CD4-positive, alpha-beta T cell (primary cell): ENCODE results near the gene FAM222B. TPM values are rescaled to one million over a fixed set of nuclear protein-coding genes. Genes with fewer than 3 reads are reported as not detected.

Experiments
- ATAC-seq: fragments of 200-7000 bp; cut with Tn5 transposase; one replicate; pipeline ENCODE4 v1.10.0; 2022; ENCODE audit warnings: mild to moderate bottlenecking; ENCODE audit not compliant: poor library complexity
- CTCF ChIA-PET: fragments of 350-600 bp; sonication (Branson Sonifier 250); formaldehyde crosslinking; loops from one replicate; lab custom pipeline; 2021; ENCODE audit warnings: antibody characterized with exemption, inconsistent platforms; lab: Charles Lee
- POLR2A ChIA-PET: fragments of 350-600 bp; sonication (Branson Sonifier 250); formaldehyde crosslinking; loops from one replicate; lab custom pipeline; 2021; ENCODE audit warnings: antibody characterized with exemption, inconsistent platforms; lab: Charles Lee
- DNase-seq, 14 experiments: peaks; one replicate each; pipeline ENCODE4 v3.0.0-alpha.2; 2013 to 2020; ENCODE audit warnings: mixed read lengths in 2 of 14
- H3K27ac ChIP-seq, 2 donors: one replicate each; pipeline versions ENCODE4 v1.5.1 to v1.7.0; 2013; ENCODE audit warnings: low read length in 2 of 2, low read depth in 1 of 2, mild to moderate bottlenecking in 1 of 2
- H3K27me3 ChIP-seq, 2 experiments: 1 replicate in 1 of 2; 2 replicates in 1 of 2; pipeline versions ENCODE4 v1.6.1 to v1.7.0; 2013; ENCODE audit warnings: low read length in 2 of 2, control low read depth in 1 of 2, mild to moderate bottlenecking in 1 of 2, moderate library complexity in 1 of 2; ENCODE audit not compliant: insufficient read depth in 2 of 2, control insufficient read depth in 1 of 2
- H3K36me3 ChIP-seq: one replicate; pipeline ENCODE4 v1.6.1; 2013; ENCODE audit warnings: low read length, control low read depth; ENCODE audit not compliant: insufficient read depth
- H3K4me1 ChIP-seq: one replicate; pipeline ENCODE4 v1.6.1; 2013; ENCODE audit warnings: low read length, control low read depth; ENCODE audit not compliant: insufficient read depth
- H3K4me3 ChIP-seq: one replicate; pipeline ENCODE4 v1.5.1; 2013; ENCODE audit warnings: mild to moderate bottlenecking, low read length, moderate library complexity
- H3K9me3 ChIP-seq, 2 experiments: 1 replicate in 1 of 2; 2 replicates in 1 of 2; pipeline versions ENCODE4 v1.6.1 to v1.7.0; 2013; ENCODE audit warnings: low read length in 2 of 2, mild to moderate bottlenecking in 2 of 2, control low read depth in 1 of 2, moderate library complexity in 1 of 2; ENCODE audit not compliant: control insufficient read depth in 1 of 2, insufficient read depth in 1 of 2
- H3K27ac Mint-ChIP-seq: one replicate; pipeline ENCODE4 v1.8.0; 2020; ENCODE audit warnings: mixed read lengths
- H3K27me3 Mint-ChIP-seq: one replicate; pipeline ENCODE4 v1.8.0; 2021; ENCODE audit warnings: mixed read lengths
- H3K36me3 Mint-ChIP-seq: one replicate; pipeline ENCODE4 v1.8.0; 2021; ENCODE audit warnings: low read depth, mixed read lengths
- H3K4me1 Mint-ChIP-seq: one replicate; pipeline ENCODE4 v1.8.0; 2021; ENCODE audit warnings: low read depth, mixed read lengths
- H3K4me3 Mint-ChIP-seq: one replicate; pipeline ENCODE4 v1.8.0; 2020; ENCODE audit warnings: mild to moderate bottlenecking, mixed read lengths
- H3K9me3 Mint-ChIP-seq: one replicate; pipeline ENCODE4 v1.8.0; 2020; ENCODE audit warnings: mixed read lengths
- CTCF ChIP-seq: fragments of 200-600 bp; IDR thresholded peaks from one replicate; pipeline ENCODE4 v1.8.0; 2022; ENCODE audit warnings: antibody characterized with exemption, mild to moderate bottlenecking
- intact Hi-C, 2 experiments: fragments of 100-400 bp; cut with DNase I in 1 of 2; cut with micrococcal nuclease in 1 of 2; formaldehyde crosslinking; loops; one replicate each; pipeline versions ENCODE4 v1.15.1 to v1.9.0; 2023 to 2025; cut with DNase I, micrococcal nuclease
- total RNA-seq, 174 experiments: library from RNA in 2 of 174; stranded (reverse) in 2 of 174; gene quantifications; one replicate each; pipeline ENCODE4 v1.2.3 and lab custom pipeline; 2021 to 2026

The FAM222B gene
- total RNA-seq, 2 experiments from 2014 or later: 17.3 to 17.5 TPM

GRCh38 chr17:28861393-28862203 lies 19.0 kb upstream of the FAM222B start:
- ChIA-PET POLR2A (no interaction called here), CTCF (no interaction called here)
- H3K9me3 Mint-ChIP-seq: no peaks in the 10 kb centered on the region
- DNase-seq (no peak), ATAC-seq (no peak)
- intact Hi-C loops: no loop called here
- Histone ChIP-seq H3K4me1 (peaks cover 3% of the 10 kb centered on the region), H3K9me3 (no peaks in the 10 kb centered on the region), H3K36me3 (peaks cover 31% of the 10 kb centered on the region), H3K4me3 (no peak overlapping the region), H3K27me3 (no peaks in the 10 kb centered on the region), H3K27ac (no peak overlapping the region)
- no peak for TF ChIP-seq CTCF
- no peak overlapping the region for H3K4me3 Mint-ChIP-seq
- H3K27ac Mint-ChIP-seq: no peak overlapping the region
- no peaks in the 10 kb centered on the region for H3K27me3 Mint-ChIP-seq
- no peaks in the 10 kb centered on the region for H3K4me1 Mint-ChIP-seq
- peaks cover 35% of the 10 kb centered on the region for H3K36me3 Mint-ChIP-seq

GRCh38 chr17:28860363-28860808 lies 17.8 kb upstream of the FAM222B start:
- CTCF ChIA-PET: interaction anchor here (1.7 kb wide), 1 partner anchor 12 kb away, joined by 5 read pairs; no protein-coding TSS in a partner anchor
- no peak overlapping the region for H3K27ac Mint-ChIP-seq
- DNase-seq (no peak), ATAC-seq (no peak)
- H3K9me3 Mint-ChIP-seq: no peaks in the 10 kb centered on the region
- no peak overlapping the region for H3K4me3 Mint-ChIP-seq
- no peaks in the 10 kb centered on the region for H3K27me3 Mint-ChIP-seq
- H3K27me3 ChIP-seq: no peaks in the 10 kb centered on the region
- H3K36me3 Mint-ChIP-seq: peaks cover 35% of the 10 kb centered on the region
- TF ChIP-seq CTCF: no peak
- peaks cover 5% of the 10 kb centered on the region for H3K4me1 Mint-ChIP-seq
- peaks cover 31% of the 10 kb centered on the region for H3K36me3 ChIP-seq
- H3K27ac ChIP-seq: no peak overlapping the region
- no peak overlapping the region for H3K4me3 ChIP-seq
- no peaks in the 10 kb centered on the region for H3K9me3 ChIP-seq
- intact Hi-C loops: no loop called here
- POLR2A ChIA-PET: no interaction called here
- H3K4me1 ChIP-seq: peaks cover 7% of the 10 kb centered on the region

GRCh38 chr17:28858801-28859355 lies 16.3 kb upstream of the FAM222B start:
- Histone ChIP-seq H3K36me3 (peaks cover 31% of the 10 kb centered on the region), H3K27ac (no peak overlapping the region), H3K9me3 (no peaks in the 10 kb centered on the region), H3K4me3 (no peak overlapping the region), H3K4me1 (peaks cover 18% of the 10 kb centered on the region), H3K27me3 (no peaks in the 10 kb centered on the region)
- ATAC-seq: no peak
- TF ChIP-seq CTCF: no peak
- intact Hi-C loops: loop anchor here in 1 of 2 experiments (5.0 kb wide), 2 partner anchors 47 to 93 kb away; partner anchors contain the start of gene PHF12
- peaks cover 42% of the 10 kb centered on the region for H3K36me3 Mint-ChIP-seq
- H3K27me3 Mint-ChIP-seq: no peaks in the 10 kb centered on the region
- peaks cover 18% of the 10 kb centered on the region for H3K4me1 Mint-ChIP-seq
- DNase-seq: no peak
- H3K9me3 Mint-ChIP-seq: no peaks in the 10 kb centered on the region
- POLR2A ChIA-PET: no interaction called here
- no peak overlapping the region for H3K4me3 Mint-ChIP-seq
- no peak overlapping the region for H3K27ac Mint-ChIP-seq
- CTCF ChIA-PET: interaction anchor here (1.4 to 1.7 kb wide), 3 partner anchors 10 to 95 kb away, joined by 4 to 5 read pairs (median 5); partner anchors contain the start of gene DHRS13
